ENCODE results near the gene SLC39A10. TPM values are rescaled to one million over a fixed set of nuclear protein-coding genes. Genes with fewer than 3 reads are reported as not detected.

The SLC39A10 gene
- total and polyA plus RNA-seq, 10 of the 15 experiments (the other 5 are each of a cell fraction or from before 2014, with no cell fraction given) = 2.0 to 23.6 (median 7.9) TPM

DNA sequence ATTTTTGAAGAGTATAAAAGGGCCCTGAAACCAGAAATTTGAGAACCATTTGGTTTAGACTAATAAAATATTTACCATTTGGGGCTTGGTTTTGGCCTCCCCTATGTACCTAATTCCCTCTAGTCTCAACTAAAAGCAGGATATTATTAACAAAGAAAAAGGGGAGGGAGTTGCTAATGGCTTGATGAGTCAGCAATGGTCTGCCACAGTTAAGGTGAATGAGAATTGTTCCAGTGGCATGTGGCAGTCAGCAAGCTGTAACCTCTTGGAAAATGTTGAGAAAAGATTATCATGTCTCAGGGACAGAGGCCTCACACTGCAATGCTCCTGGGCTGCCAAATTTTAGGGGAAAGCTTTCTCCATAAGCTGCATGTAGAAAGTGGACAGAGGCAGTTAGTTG lies 20.1 kb upstream of the SLC39A10 start:
- SMC1A ChIA-PET (ENCODE audit: uncharacterized antibody, unreplicated experiment) = interaction anchor here (0.9 to 2.4 kb wide), 5 partner anchors 20 to 60 kb away, joined by 3 to 7 read pairs (median 4); partner anchors contain the start of gene SLC39A10
- Histone ChIP-seq H3K4me3 (no peak overlapping the region), H3K9ac (ENCODE audit: control insufficient read depth, insufficient read depth, low read length) (no peak overlapping the region), H3K9me3 (replicated peaks; ENCODE audit: control insufficient read depth, insufficient read depth, low read length) (no peaks in the 10 kb centered on the region; the same call in 2 of the 3 replicates), H3K27me3 (replicated peaks in 1 of 2; ENCODE audit: control insufficient read depth in 2 of 2, insufficient read depth in 2 of 2, low read length in 1 of 2) (no peaks in the 10 kb centered on the region), H2AFZ (ENCODE audit: control insufficient read depth, low read depth, low read length) (no peak overlapping the region), H3K4me1 (ENCODE audit: control insufficient read depth, insufficient read depth, low read length) (no peaks in the 10 kb centered on the region), H3K36me3 (ENCODE audit: control insufficient read depth in 2 of 2, insufficient read depth in 2 of 2, low read length in 1 of 2) (no peaks in the 10 kb centered on the region), H4K20me1 (ENCODE audit: control insufficient read depth, insufficient read depth) (no peaks in the 10 kb centered on the region), H3K79me2 (ENCODE audit: control insufficient read depth, insufficient read depth, low read length) (no peaks in the 10 kb centered on the region), H3K4me2 (ENCODE audit: control insufficient read depth, insufficient read depth) (no peak overlapping the region), H3K27ac (ENCODE audit: control insufficient read depth, insufficient read depth) (no peak overlapping the region)
- no peak for DNase-seq (ENCODE audit: low read depth, low spot score)
- CTCF ChIA-PET = interaction anchor here (0.8 to 2.1 kb wide), 4 partner anchors 9 to 102 kb away, joined by 3 to 5 read pairs (median 4); partner anchors contain the start of gene SLC39A10
- POLR2A ChIA-PET = interaction anchor here (0.5 kb wide), 1 partner anchor 9 kb away, joined by 3 read pairs; no protein-coding TSS in a partner anchor
- in situ Hi-C loops (cut with MboI) = no loop called here
- no peak for FAIRE-seq
- intact Hi-C loops (cut with micrococcal nuclease; ENCODE audit: unreplicated experiment) = no loop called here
- RAD21 ChIA-PET (ENCODE audit: unreplicated experiment) = no interaction called here
- BruUV-seq (replicated peaks) = no TSS peak
- no peak for ATAC-seq
- TF ChIP-seq TBL1XR1 (IDR thresholded peaks at IDR 0.05; ENCODE audit: low read depth, low read length) (no peak), HCFC1 (IDR thresholded peaks at IDR 0.05; ENCODE audit: low read length) (no peak), NFIC (IDR thresholded peaks at IDR 0.05; ENCODE audit: low read depth, low read length) (no peak), CBFB (IDR thresholded peaks at IDR 0.05; ENCODE audit: low read depth) (no peak), SPI1 (IDR thresholded peaks at IDR 0.05; ENCODE audit: borderline replicate concordance, insufficient read depth, low read depth, low read length) (no peak), ZNF24 (IDR thresholded peaks at IDR 0.05) (no peak), BMI1 (IDR thresholded peaks at IDR 0.05; ENCODE audit: borderline replicate concordance) (no peak), PAX5 (IDR thresholded peaks at IDR 0.05; ENCODE audit: borderline replicate concordance, low read depth, low read length) (no peak), MYB (IDR thresholded peaks at IDR 0.05; ENCODE audit: borderline replicate concordance, low read depth, low read length) (no peak), CBX5 (IDR thresholded peaks at IDR 0.05; ENCODE audit: low read depth) (no peak), PML (IDR thresholded peaks at IDR 0.05; ENCODE audit: low read length) (no peak), ZNF274 (IDR thresholded peaks at IDR 0.05; ENCODE audit: insufficient read depth, insufficient read length) (no peak), ZBED1 (IDR thresholded peaks at IDR 0.05; ENCODE audit: borderline replicate concordance) (no peak), TCF12 (IDR thresholded peaks at IDR 0.05; ENCODE audit: low read depth, low read length) (no peak)
- TF ChIP-seq, protein P1, sequence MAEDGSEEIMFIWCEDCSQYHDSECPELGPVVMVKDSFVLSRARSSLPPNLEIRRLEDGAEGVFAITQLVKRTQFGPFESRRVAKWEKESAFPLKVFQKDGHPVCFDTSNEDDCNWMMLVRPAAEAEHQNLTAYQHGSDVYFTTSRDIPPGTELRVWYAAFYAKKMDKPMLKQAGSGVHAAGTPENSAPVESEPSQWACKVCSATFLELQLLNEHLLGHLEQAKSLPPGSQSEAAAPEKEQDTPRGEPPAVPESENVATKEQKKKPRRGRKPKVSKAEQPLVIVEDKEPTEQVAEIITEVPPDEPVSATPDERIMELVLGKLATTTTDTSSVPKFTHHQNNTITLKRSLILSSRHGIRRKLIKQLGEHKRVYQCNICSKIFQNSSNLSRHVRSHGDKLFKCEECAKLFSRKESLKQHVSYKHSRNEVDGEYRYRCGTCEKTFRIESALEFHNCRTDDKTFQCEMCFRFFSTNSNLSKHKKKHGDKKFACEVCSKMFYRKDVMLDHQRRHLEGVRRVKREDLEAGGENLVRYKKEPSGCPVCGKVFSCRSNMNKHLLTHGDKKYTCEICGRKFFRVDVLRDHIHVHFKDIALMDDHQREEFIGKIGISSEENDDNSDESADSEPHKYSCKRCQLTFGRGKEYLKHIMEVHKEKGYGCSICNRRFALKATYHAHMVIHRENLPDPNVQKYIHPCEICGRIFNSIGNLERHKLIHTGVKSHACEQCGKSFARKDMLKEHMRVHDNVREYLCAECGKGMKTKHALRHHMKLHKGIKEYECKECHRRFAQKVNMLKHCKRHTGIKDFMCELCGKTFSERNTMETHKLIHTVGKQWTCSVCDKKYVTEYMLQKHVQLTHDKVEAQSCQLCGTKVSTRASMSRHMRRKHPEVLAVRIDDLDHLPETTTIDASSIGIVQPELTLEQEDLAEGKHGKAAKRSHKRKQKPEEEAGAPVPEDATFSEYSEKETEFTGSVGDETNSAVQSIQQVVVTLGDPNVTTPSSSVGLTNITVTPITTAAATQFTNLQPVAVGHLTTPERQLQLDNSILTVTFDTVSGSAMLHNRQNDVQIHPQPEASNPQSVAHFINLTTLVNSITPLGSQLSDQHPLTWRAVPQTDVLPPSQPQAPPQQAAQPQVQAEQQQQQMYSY (CRISPR knock-in tag; IDR thresholded peaks at IDR 0.05) = no peak
- TF ChIP-seq, protein P2, sequence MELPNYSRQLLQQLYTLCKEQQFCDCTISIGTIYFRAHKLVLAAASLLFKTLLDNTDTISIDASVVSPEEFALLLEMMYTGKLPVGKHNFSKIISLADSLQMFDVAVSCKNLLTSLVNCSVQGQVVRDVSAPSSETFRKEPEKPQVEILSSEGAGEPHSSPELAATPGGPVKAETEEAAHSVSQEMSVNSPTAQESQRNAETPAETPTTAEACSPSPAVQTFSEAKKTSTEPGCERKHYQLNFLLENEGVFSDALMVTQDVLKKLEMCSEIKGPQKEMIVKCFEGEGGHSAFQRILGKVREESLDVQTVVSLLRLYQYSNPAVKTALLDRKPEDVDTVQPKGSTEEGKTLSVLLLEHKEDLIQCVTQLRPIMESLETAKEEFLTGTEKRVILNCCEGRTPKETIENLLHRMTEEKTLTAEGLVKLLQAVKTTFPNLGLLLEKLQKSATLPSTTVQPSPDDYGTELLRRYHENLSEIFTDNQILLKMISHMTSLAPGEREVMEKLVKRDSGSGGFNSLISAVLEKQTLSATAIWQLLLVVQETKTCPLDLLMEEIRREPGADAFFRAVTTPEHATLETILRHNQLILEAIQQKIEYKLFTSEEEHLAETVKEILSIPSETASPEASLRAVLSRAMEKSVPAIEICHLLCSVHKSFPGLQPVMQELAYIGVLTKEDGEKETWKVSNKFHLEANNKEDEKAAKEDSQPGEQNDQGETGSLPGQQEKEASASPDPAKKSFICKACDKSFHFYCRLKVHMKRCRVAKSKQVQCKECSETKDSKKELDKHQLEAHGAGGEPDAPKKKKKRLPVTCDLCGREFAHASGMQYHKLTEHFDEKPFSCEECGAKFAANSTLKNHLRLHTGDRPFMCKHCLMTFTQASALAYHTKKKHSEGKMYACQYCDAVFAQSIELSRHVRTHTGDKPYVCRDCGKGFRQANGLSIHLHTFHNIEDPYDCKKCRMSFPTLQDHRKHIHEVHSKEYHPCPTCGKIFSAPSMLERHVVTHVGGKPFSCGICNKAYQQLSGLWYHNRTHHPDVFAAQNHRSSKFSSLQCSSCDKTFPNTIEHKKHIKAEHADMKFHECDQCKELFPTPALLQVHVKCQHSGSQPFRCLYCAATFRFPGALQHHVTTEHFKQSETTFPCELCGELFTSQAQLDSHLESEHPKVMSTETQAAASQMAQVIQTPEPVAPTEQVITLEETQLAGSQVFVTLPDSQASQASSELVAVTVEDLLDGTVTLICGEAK (IDR thresholded peaks at IDR 0.05; ENCODE audit: borderline replicate concordance) = no peak

Data from GM12878 (cell line).